Measurements from ENCODE around the gene DNAJC16. TPM values are rescaled to one million over a fixed set of nuclear protein-coding genes. Genes with fewer than 3 reads are reported as not detected.

DNAJC16 gene
- total RNA-seq, 1 experiment from 2014 or later = 20.7 TPM

DNA sequence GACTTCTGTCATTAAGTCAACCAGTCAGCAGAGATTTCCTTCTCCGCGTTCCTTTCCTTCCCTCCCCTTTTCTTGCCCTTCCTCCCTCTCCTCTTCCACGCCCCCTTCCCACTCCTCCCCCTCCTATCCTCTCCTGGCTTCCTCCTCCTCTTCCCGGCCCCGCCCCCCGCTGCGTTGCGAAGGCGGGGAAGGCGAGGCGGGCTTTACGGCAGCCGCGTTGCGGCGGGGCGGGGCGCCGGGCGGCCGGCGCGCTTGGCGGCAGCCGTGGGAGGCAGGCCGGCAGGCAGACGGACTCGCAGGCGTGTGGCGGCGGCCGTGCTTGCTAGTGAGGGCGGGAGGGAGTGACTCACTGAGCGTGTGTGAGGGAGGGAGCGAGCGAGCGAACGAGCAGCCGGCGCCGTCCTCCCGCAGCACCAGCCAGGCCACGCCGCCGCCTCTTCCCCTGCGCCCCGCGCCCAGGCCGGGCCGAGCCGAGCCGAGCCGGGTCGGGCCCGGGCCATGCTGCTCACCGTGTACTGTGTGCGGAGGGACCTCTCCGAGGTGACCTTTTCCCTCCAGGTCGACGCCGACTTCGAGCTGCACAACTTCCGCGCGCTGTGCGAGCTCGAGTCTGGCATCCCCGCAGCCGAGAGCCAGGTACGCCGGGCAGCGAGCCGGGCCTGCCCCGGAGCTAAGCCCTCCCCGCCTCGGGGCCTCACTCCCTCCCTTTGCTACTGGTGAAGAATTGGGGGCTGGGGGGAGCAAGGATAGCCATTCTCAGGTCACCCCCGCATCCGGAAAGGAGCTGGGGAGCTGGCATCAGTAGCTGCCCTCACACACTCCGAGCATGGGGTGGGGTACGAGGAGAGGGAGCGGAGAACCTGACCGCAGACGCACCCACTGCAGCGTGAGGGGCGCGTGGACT lies 90.8 kb downstream of the DNAJC16 start, which contains the start of gene DDI2:
DDI2 (plus strand) TSS at position 286 of the 904 bp plus-strand sequence; CDS start at position 499, 213 bp downstream.
- Histone ChIP-seq H3K23me2 (ENCODE audit: insufficient read length, low read depth, low read length, poor library complexity, severe bottlenecking) (peaks cover 6% of the 10 kb centered on the region), H4K91ac (ENCODE audit: insufficient read length, low read depth, low read length) (no peak within 1 kb of the TSS), H3K9ac (ENCODE audit: extremely low read depth, insufficient read length, low read length) (peak within 1 kb of the TSS; percentile 74), H2AK5ac (ENCODE audit: insufficient read length, low read length) (no peak within 1 kb of the TSS), H3K56ac (ENCODE audit: insufficient read length, low read depth, low read length) (no peak within 1 kb of the TSS), H3K4me2 (ENCODE audit: insufficient read depth, insufficient read length, low read length) (peak within 1 kb of the TSS; percentile 83), H2AFZ (ENCODE audit: low read length) (peak within 1 kb of the TSS; percentile 79), H4K20me1 (ENCODE audit: control insufficient read depth, insufficient read depth, insufficient read length) (no peaks in the 10 kb centered on the region), H3K23ac (ENCODE audit: insufficient read length, low read depth, low read length) (no peak within 1 kb of the TSS), H3K14ac (ENCODE audit: insufficient read depth, low read length) (peak within 1 kb of the TSS; percentile 86), H3K18ac (ENCODE audit: insufficient read length, low read depth, low read length) (peak within 1 kb of the TSS; percentile 13), H2BK5ac (ENCODE audit: insufficient read length, low read length) (no peak within 1 kb of the TSS), H3K27ac (ENCODE audit: insufficient read length, low read depth, low read length) (no peak within 1 kb of the TSS), H3K27me3 (ENCODE audit: insufficient read depth, low read length) (no peaks in the 10 kb centered on the region), H3K4ac (ENCODE audit: low read depth, low read length) (no peak within 1 kb of the TSS), H2BK120ac (ENCODE audit: low read depth, low read length, poor library complexity, severe bottlenecking) (no peak within 1 kb of the TSS), H2BK12ac (ENCODE audit: insufficient read length, low read depth, low read length) (no peak within 1 kb of the TSS), H2BK15ac (ENCODE audit: low read depth, low read length) (no peak within 1 kb of the TSS), H4K5ac (ENCODE audit: insufficient read length, low read depth, low read length) (no peak within 1 kb of the TSS), H3K9me3 (ENCODE audit: control insufficient read depth, low read depth, low read length) (no peaks in the 10 kb centered on the region), H2BK20ac (ENCODE audit: low read depth, low read length, poor library complexity, severe bottlenecking) (no peak within 1 kb of the TSS), H3K4me1 (ENCODE audit: insufficient read depth, low read length) (peaks cover 4% of the 10 kb centered on the region), H4K8ac (replicated peaks; ENCODE audit: insufficient read length, low read depth, low read length) (no peak within 1 kb of the TSS), H3K79me2 (ENCODE audit: insufficient read depth, low read length) (peaks cover 33% of the 10 kb centered on the region; the same call in 1 of the 2 replicates), H3T11ph (ENCODE audit: low read length) (no peak within 1 kb of the TSS), H3K79me1 (ENCODE audit: insufficient read depth, low read depth, low read length, poor library complexity, severe bottlenecking) (no peaks in the 10 kb centered on the region)
- Mint-ChIP-seq H3K36me3 (ENCODE audit: insufficient read depth in 1 of 3, low read depth in 3 of 3) (peaks cover 0 to 3% (median 2%) of the 10 kb centered on the region in 3 experiments; a peak in 4 of 7 replicates), H3K27me3 (ENCODE audit: low read depth) (no peaks in the 10 kb centered on the region), H3K9me3 (no peaks in the 10 kb centered on the region), H3K27ac (peak within 1 kb of the TSS; percentile 74 to 82 (median 80)), H3K4me1 (peaks cover 19 to 24% of the 10 kb centered on the region in 2 experiments), H3K4me3 (peak within 1 kb of the TSS; percentile 88 to 98)
- DNase-seq = peak; percentile 98
- TF ChIP-seq, protein P1, sequence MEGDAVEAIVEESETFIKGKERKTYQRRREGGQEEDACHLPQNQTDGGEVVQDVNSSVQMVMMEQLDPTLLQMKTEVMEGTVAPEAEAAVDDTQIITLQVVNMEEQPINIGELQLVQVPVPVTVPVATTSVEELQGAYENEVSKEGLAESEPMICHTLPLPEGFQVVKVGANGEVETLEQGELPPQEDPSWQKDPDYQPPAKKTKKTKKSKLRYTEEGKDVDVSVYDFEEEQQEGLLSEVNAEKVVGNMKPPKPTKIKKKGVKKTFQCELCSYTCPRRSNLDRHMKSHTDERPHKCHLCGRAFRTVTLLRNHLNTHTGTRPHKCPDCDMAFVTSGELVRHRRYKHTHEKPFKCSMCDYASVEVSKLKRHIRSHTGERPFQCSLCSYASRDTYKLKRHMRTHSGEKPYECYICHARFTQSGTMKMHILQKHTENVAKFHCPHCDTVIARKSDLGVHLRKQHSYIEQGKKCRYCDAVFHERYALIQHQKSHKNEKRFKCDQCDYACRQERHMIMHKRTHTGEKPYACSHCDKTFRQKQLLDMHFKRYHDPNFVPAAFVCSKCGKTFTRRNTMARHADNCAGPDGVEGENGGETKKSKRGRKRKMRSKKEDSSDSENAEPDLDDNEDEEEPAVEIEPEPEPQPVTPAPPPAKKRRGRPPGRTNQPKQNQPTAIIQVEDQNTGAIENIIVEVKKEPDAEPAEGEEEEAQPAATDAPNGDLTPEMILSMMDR (conservative IDR thresholded peaks at IDR 0.05) = no peak
- WGBS (ENCODE audit: extremely low coverage, insufficient read length, low lambda C conversion rate) = no CpG with 5 or more reads among the region's 86 CpGs

Data from H9 (cell line).